Activated T-helper 1 cell treated with anti-CD3 and anti-CD28 coated beads, Interleukin-2, amount 50 U/mL, for 16 hours (primary cell): Measurements from ENCODE around the gene KCNG4.

Experiments
- DNase-seq, 2 donors: peaks; one replicate each; pipeline ENCODE4 v3.0.0-alpha.2; 2020; ENCODE audit warnings: low read depth in 1 of 2, low spot score in 1 of 2

KCNG4 gene

DNA sequence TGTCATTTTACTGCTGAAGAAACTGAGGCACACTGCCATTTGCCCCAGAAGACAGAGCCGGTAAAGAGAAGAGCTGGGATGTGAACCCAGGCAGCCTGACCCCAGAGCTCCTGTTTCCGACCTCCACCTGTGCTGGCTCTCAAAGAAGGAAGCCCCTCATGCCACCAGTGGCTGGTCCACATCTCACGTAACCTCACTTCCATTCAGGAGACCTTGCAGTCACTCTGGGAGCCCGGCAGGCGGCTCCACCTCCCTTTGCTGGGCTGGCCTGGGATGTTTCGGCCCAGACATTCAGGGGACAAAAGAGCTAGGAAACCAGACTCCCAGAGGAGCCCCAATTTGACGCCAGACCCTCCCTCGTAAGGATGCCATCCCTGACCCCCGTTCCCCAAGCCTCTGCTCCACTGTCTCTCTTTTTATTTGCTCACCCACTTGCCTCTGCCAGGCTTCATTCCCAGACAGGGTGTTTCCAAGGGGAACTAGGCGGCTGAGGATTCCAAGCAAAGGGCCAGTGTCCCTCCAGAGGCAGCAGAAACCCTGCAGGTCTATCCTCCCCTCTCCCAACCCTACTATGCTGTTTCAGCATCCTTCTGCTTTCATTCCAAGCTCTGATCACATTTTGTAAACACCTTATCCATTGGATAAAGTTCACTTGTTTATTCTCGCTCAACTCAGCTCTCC, 55.8 kb downstream of the KCNG4 start:
- no peak for DNase-seq

DNA sequence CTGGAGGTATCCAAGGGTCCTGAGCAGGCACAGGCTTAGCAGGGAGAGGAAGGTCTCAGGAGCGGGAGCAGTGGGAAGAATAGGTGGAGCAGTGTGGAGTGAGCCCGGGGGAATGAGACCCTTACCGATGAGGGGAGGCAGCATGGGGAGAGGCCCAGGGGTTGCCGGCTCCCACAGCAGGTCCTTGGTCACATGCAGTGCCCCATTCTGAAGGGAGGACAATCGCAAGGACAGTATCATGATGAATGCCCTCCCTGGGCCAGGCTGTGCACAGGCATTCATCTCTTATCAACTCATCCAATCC, 56.3 kb downstream of the KCNG4 start:
- no peak for DNase-seq

DNA sequence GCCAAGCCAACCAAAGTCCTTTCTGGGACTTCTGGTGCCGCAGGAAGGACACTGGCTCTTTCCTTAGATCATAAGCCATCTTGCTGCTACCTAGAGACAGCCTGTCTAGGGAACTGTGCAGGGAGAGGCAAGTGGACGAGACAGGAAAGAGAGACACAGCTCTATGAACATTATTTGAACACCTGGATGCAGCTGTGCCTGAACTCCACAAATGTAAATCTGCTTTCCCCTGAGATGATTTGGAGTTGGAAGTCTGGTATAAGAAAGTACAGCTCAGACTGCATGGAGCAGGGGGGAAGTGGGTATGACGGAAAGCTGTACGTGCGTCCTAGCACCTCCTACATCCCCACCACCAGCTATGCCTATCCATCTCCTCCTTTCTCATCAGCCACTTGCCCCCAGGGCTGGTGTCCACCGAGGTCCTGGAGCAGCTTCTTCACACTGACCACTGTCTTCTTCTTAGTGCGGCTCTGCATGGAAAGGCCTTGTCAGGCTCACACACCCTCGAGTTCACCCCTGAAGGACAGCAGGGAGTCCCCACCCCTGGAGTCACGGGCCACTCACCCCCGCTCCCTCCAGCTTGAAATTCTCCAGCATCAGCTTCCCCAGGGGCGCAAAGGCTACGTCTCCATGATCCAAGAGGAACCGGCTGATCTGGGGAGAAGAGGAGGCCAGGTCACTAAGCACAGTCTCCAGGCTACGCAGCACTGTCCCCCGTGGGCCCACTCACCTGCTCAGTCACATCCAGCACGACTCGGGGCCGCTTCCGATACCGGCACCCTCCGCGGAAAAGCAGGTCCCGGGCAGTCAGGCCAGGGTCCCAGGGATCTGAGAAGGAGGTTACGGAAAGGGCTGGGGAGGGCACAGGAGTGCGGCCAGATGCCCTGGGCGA, 56.9 kb downstream of the KCNG4 start:
- no peak for DNase-seq

DNA sequence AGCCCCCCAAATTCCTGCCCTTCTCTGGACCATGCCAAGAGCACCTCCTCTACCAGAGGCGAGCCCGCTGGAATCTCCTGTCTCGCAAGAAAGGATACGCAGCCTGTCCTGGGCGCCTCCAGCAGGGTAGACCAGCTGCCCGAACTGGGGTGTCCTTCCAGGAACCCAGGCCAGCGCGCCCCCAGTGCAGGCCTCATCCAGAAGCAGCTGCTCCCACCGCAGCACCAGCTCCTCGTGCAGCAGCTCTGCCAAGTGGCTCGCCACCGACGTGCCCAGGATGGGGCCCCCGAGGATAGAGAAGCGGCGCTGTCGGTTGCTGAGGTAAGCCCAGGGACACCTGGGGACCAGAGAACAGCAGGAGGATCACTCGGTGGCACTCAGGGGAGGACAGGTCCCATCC, 57.7 kb downstream of the KCNG4 start:
- DNase-seq, result no peak

DNA sequence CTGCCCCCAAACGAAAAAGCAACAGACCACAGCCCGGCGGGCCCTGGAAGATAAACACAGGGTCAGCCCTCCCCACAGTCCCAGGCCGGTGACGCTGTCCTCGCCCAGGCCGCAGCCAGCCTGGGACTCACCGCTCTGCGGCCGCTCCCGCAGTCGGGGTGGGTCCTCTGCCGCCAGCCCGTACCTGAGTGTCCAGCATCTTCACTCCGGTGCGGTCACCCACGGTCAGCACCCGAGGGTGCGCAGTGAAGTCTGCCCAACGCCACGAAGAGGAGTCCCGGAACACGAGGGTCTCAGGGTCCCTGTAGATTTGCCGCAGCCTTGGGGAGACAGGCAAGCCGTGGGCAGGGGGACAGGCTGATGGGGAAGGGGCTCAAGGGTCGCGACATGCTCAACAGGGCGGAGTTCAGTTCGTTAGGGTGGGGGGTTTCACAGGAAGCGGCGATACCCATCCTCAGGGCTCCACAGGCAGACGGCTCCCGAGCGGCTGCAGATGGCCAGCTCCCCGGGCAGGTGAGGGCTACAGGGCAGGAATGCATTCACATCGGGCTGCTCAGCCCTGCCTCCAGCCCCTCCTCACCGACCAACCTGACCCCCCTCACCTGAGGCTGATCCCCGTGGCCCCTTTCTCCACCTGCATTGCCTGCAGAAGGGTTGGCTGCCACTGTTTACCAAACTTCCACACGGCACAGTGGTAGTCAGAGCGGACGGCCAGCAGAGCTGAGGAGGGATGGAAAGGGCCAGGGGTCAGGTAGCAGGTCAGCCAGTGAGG, 58.5 kb downstream of the KCNG4 start:
- no peak for DNase-seq

DNA sequence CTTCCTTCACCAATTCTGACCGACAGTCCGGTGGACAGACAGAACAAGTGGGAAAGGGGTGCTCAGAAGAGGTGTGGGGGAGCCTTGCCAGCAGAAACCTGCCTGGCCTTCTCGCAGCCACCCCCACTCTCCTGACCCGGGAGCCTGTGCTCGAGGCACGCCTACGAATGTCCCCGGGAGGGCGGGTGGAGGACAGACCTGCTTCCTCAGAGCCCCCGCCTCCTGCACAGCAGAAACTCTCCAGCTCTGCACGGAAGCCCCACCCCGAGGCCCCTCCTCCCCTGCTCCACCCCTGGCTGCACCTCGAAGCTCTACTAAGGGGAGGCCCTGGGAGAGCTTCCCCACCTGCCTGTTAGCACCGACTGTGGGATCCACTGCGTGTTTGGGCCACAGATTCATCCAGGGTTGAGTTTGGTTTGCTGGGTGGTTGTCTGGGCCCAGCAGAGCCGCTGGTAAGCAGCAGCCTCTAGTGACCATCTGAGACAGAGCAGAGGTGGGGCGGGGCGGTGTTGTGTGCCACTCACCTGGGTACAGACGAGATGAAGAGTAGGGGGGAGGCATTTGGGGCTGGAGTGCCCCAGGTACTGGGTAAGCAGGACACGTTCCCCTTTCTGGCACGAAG, 59.2 kb downstream of the KCNG4 start:
- DNase-seq, result no peak

DNA sequence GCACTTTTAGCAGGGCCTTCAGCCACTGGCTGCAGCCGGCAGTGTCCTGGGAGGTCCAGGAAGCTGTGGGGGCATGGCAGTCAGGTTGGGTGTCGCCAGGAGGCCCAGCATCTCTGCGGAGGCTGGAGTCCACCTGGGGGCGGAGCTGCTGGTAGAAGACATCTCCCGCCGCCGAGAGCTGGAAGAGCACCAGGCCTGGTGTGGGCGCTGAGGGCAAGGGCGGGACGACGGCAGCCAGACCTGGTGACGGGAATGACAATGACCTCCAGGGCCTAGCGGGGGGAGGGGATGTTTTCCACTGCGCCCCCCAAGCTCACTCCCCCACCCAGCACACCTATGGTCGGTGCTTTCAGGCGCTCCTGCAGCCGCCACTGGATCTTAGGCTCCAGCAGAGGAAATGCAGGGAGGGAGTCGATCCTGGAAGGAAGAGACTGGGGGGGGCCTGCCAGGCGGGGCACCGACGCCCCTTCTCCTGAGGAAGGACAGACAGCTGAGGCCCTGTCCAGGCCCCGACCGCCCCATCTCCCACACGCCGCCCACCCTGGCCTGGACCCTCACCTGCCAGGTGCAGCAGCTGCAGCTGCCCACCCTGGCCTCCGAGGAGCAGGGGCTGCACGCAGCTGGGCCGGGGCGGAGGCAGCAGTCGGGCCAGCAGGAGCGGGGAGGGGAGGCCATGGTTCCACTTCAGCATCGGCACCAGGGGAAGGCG, 60.0 kb downstream of the KCNG4 start:
- DNase-seq, result no peak

DNA sequence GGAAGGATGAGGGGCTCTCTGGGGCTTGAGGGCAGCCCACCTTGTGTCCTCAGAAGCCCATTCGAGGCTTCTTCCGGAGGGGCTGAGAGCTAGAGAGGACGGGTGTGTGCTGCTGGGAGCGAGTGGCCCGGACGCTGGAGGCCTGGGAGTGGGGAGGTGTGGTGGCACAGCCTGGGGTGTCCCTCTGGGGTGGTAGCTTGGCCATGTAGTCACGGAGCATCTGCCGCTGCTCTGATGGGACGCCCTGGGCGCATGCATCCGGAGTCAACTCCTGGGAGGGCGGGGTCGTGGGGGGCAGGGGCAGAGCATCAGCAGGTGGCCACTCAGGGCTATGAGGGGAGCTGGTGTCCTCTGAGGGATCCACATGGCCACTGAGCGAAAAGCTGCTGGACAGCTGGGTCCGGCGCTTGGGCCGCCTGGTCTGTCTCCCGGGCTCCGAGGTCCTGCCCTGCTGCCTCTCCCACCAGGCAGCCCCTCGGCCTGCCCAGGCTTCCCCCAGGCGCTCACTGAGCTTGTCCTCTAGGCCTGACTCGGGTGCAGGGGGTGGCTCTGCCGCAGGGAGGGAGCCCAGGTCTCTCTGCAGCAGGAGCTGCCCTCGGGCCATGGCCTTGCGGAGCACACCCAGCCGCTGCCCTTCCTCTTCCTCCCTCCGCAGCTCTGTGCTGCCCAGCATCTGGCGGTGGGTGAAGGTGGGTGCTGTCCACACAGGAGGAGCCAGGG, 60.8 kb downstream of the KCNG4 start:
- DNase-seq, result no peak

DNA sequence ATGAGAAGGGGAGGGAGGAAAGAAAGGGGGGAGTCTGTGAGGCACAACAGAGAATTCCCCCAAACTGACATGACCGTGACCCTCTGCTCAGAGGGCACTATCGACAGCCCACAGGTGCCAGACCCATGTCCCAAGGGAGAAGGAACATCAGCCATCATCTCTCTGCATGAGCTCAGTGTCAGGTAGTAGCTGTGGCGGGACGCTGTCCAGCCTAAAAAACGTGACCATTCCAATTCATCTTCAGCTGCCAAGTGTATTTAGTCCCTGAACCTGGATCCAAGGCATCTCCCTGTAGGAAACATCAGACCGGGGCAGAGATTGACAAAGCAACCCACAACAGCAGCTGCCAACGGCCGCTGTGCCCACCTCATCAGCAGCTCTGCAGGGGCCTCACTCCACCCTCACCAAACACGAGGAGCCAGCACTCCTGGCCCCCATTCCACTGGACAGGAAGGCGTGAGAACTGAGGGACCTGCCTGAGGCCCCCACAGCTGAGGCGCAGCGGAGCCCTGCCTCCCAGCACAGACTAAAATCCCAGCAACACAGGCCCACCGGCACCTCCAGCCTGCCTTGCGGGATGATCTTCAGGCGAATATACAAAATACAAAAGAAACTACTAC, 61.6 kb downstream of the KCNG4 start:
- no peak for DNase-seq

DNA sequence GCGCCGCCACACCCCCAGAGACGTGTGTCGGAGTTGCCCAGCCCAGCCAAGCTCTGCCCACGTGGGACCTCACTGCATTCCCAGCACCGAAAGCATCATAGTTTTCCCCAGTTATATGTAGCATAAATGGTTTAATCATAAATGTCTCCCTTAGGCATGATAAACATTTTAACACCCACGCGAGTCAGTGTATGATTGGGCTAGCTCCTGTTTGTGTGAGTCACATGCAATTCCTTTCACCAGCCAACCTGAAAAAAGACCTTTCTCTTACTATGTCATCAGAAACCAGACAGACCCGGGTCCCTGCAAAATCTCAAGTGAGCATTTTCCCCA, 62.1 kb downstream of the KCNG4 start:
- no peak for DNase-seq

DNA sequence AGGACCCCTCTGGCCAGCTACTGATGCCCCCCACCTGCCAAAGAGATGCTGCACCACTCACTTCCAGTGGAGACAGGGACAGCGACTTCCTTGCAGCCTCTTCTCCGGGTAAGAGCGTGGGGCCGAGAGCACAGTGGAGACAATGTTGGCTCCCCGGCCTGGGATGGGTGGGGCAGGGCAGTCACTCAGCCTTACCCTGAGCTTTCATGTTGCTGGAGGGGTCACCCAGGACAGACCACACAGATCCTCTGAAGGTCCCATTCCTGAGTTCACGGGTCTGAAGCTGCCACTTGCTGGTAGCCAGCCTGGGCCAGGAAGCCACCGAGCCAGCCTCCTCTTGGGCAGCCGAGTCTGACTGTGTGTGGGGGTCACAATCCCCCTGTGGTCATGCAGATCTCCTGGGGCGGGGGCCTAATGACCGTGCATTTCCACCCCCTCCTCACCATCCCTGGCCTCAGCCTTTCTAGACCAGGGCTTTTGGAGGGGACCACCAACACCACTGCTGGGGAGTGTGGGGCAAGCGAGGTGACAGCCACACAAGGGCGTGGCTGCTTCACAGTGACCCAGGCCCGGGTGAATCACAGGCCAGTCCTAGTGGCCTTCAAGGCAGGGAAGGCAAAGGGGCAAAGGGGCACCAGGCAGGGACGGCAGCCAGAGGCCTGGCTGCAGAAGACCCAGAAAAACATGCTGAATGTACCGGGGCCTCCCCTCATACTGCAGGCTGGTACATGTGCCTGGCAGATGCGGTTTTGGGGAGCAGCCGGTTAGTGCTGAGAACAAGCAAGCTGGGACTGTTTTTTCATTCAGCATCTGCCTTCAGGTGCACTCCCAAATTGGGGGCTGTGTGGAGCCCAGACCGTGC, 63.4 kb downstream of the KCNG4 start:
- no peak for DNase-seq

DNA sequence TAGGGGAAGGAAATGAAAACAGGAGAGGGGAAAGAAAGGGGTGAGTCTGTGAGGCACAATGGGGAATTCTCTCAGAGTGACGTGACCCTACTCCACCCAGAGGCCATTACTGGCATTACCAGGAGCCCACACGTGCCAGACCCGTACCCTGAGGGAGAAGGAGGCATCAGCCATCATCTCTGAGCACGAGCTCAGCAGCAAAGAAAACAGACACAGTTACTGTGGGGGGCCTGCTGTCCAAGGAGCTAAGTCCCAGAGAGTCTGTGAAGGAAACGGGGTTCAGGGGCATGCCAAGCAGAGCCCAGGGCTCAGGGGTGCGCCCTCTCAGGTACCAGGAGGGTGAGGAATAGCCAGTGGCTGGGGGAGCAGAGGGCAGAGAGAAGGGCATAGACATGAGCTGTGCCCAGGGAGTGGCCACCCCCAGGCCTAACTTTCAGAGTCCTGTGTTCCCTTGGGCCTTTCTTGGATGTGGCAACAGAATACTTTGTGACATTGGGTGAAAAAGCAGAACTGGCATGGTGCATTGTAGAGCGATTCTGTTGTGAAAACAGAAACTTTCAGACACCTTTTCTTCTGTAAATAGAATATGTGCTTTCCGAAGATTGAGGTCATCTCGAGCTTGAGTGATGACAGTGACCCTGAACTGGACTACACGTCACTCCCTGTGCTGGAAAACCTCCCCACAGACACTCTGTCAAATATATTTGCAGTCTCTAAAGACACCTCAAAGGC, 64.3 kb downstream of the KCNG4 start:
- no peak for DNase-seq

DNA sequence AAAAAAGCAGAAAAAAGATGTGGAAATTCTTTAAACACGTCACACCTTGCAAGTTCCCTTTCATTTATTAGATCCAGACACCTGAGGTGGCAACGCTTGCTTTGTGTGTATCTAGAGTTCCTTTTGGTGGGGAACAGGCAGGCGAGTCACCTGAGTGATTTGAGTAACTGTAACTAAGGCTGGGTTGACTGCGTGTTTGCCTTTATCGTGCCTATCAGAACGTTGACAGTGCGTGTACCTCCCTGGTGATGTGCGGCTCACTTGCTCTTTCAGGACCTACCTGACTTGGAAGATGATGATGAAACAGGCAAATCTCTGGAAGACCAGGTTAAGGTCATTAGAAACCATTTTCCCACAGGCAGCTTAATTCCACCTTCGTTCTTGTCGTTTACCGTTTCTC, 65.4 kb downstream of the KCNG4 start:
- DNase-seq, result no peak

DNA sequence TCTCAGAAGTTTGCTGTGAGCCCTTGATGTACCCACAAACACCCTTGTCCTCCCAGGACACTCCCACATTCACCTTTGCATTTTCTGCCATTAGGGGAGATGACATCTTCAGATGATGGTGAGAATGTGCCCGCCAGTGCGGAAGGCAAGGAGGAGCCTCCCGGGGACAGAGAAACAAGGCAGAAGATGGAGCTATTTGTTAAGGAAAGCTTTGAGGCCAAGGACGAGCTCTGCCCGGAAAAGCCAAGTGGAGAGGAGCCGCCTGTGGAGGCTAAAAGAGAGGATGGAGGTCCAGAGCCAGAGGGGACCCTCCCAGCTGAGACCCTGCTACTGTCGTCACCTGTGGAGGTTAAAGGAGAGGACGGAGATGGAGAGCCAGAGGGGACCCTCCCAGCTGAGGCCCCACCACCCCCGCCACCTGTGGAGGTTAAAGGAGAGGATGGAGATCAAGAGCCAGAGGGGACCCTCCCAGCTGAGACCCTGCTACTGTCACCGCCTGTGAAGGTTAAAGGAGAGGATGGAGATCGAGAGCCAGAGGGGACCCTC, 70.0 kb downstream of the KCNG4 start:
- DNase-seq, result no peak
